Neuron (in vitro differentiated cells): Measurements from ENCODE around the gene ARHGAP19.
A peak's percentile ranks its signal among the peaks of the same experiment; 100 is the strongest.
"Not testable (repeated sequence)": the region's sequence is repeated elsewhere in the genome, so short reads cannot be mapped to it uniquely, and the experiment has no call there.

Source experiments
- H2AFZ ChIP-seq: one replicate; pipeline ENCODE4 v1.6.1; 2013; ENCODE audit warnings: low read depth, mild to moderate bottlenecking, inconsistent platforms, low read length, moderate library complexity
- H3K27me3 ChIP-seq: one replicate; pipeline ENCODE4 v1.6.1; 2013; ENCODE audit warnings: low read length; ENCODE audit not compliant: insufficient read depth
- H3K36me3 ChIP-seq: one replicate; pipeline ENCODE4 v1.6.1; 2013; ENCODE audit warnings: low read length; ENCODE audit not compliant: insufficient read depth
- H3K4me1 ChIP-seq: one replicate; pipeline ENCODE4 v1.6.1; 2013; ENCODE audit warnings: low read length; ENCODE audit not compliant: insufficient read depth
- H3K4me3 ChIP-seq: 2 replicates; pipeline ENCODE4 v1.5.1; 2013; ENCODE audit warnings: mild to moderate bottlenecking, low read length, moderate library complexity
- H3K9me3 ChIP-seq: one replicate; pipeline ENCODE4 v1.6.1; 2013; ENCODE audit warnings: low read length

The ARHGAP19 gene

DNA sequence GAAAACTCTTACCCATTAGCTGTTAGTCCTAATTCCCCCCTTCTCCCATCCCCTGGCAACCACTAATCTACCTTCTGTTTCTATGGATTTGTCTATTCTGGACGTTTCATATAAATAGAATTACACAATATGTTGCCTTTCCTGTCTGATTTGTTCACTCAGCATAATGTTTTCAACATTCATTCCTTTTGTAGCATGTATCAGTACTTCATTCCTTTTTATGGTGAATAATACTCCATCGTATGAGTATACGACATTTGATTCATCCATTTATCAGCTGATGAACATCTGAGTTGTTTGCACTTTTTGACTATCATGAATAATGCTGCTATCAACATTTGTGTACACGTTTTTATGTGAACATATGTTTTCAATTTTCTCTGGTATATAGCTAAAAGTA lies 22.2 kb upstream of the ARHGAP19 start:
- no peak overlapping the region for H3K4me3 ChIP-seq
- no peaks in the 10 kb centered on the region for H3K9me3 ChIP-seq
- H3K36me3 ChIP-seq: no peaks in the 10 kb centered on the region
- H3K4me1 ChIP-seq: peaks cover 3% of the 10 kb centered on the region
- H2AFZ ChIP-seq: no peak overlapping the region
- peaks cover 9% of the 10 kb centered on the region for H3K27me3 ChIP-seq

DNA sequence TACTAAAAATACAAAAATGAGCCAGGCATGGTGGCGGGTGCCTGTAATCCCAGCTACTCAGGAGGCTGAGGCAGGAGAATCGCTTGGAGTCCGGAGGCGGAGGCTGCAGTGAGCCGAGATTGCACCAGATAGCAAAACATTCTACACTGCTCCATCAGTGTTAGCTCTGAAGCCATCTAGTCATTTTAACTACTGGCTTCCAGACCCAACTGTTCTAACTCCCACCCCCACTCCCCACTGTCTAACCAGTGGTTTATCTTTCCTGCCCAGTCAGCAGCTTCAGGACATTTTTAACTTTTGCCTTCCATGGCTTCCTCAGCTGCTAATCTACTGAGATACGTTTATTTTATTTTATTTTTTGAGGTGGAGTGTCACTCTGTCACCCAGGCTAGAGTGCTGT lies 20.5 kb upstream of the ARHGAP19 start:
- Histone ChIP-seq H3K4me1 (no peaks in the 10 kb centered on the region), H3K36me3 (no peaks in the 10 kb centered on the region), H3K4me3 (no peak overlapping the region), H3K9me3 (no peaks in the 10 kb centered on the region), H3K27me3 (peaks cover 9% of the 10 kb centered on the region), H2AFZ (no peak overlapping the region)

DNA sequence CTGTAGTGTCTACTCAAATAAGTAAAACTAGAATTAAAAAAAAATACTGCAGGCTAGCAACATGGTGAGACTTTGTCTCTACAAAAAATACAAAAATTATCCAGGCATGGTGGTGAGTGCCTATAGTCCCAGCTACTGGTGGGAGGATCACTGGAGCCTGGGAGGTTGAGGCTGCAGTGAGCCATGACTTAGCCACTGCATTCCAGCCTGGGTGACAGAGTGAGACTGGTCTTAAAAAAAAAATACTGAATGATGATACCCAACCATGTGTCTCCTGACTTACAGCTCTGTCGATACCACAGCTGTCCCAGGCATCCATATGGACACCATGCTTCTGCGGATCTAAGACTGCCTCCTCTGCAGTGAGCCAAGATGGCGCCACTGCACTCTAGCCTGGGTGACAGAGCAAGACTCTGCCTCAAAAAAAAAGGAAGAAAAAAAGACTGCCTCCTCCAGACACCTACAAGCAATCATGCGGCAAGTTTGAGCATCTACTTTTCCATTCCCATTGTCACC lies 18.7 kb upstream of the ARHGAP19 start:
- H3K4me3 ChIP-seq: no peak overlapping the region
- H3K9me3 ChIP-seq: no peaks in the 10 kb centered on the region
- H3K27me3 ChIP-seq: peaks cover 12% of the 10 kb centered on the region
- H3K36me3 ChIP-seq: no peaks in the 10 kb centered on the region
- no peaks in the 10 kb centered on the region for H3K4me1 ChIP-seq
- H2AFZ ChIP-seq: no peak overlapping the region

DNA sequence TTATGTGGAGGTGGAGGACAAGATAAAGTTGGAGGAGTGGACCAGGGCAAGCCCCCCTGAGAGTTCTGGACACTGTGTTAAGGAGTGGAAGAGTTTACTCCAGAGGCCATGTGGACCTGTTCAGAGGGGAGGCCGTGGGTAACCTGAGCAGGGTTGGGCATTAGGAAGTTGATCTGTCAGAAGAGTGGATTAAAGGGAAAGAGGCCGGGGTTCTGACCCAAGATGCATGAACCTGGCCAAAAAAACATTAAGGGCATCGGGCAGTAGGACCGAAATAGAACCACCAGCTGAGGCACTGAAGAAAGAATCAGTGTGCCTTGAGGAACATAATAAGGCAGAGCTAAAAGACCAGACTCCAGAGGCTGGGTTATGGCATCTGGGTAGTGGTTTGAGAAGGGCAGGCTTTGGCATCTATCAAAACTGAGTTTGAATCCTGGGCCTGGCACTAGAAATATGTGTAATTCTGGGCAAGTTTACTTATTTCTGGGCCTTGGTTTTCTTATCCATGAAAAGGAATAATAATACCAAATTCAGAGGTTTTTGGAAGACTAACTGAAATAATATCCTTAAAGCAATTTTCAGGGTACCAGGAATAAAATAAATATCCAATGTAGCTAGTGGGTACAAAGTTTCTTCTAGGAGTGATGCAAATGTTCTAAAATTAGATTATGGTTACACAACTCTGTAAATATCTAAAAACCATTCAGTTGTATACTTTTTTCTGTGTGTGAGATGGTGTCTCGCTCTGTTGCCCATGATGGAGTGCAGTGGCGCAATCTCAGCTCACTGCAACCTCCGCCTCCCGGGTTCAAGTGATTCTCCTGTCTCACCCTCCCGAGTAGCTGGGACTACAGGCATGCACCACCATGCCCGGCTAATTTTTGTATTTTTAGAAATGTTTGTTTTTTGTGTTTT lies 15.7 kb upstream of the ARHGAP19 start:
- H3K27me3 ChIP-seq: peaks cover 5% of the 10 kb centered on the region
- H3K4me1 ChIP-seq: no peaks in the 10 kb centered on the region
- H3K4me3 ChIP-seq: no peak overlapping the region
- H3K36me3 ChIP-seq: no peaks in the 10 kb centered on the region
- H2AFZ ChIP-seq: no peak overlapping the region
- H3K9me3 ChIP-seq: no peaks in the 10 kb centered on the region

DNA sequence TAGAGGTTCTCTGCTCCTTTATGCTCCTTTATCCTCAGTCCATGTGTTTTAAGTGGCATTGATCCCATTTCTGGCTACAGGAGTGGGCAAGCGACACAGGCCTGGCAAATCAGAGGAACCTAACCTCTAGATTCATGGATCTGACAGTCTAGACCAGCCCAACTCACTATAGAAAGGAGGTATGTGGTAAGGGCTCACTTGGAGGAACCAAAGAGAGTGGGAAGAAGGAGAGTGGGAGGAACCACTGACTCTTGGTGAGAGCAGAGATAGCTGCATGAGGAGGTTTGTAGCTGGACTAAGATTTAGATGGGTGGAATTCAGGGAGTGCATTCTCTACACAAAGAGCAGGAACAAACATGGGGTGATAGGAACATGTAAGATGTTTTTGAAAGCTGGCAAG lies 15.0 kb upstream of the ARHGAP19 start:
- Histone ChIP-seq H3K4me3 (no peak overlapping the region), H3K27me3 (peaks cover 3% of the 10 kb centered on the region), H3K36me3 (no peaks in the 10 kb centered on the region), H3K9me3 (no peaks in the 10 kb centered on the region), H3K4me1 (no peaks in the 10 kb centered on the region), H2AFZ (no peak overlapping the region)

DNA sequence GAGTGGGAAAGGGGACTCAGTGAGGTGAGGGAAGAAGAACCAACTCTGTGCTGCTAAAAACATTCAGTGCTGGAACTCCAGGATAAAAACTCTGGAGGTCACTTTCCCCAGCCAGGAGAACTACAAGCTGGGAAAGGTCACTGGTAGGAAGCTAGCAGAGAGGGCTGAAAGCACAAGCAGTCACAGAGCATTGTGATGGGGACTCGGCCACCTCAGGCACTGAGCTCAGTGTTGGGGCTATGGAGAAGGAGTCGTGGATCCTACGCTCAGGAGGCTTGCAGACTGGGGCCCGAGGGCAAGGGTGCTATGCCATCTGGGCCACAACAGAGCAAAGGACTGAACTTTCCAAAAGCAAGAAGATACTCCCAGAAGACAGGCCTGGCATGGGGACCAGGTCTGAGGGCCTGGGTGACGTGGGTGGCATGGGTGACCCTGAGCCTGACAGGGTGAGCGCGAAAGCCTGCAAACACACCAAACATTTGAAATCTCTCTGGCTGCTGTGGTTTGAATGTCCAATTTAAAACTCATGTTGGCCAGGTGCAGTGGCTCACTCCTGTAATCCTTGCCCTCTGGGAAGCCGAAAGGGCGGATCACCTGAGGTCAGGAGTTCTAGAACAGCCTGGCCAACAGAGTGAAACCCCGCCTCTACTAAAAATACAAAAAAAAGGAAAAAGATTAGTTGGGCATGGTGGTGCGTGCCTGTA lies 9.8 kb upstream of the ARHGAP19 start:
- no peaks in the 10 kb centered on the region for H3K27me3 ChIP-seq
- H2AFZ ChIP-seq: no peak overlapping the region
- H3K9me3 ChIP-seq: no peaks in the 10 kb centered on the region
- no peaks in the 10 kb centered on the region for H3K36me3 ChIP-seq
- no peaks in the 10 kb centered on the region for H3K4me1 ChIP-seq
- H3K4me3 ChIP-seq: no peak overlapping the region

DNA sequence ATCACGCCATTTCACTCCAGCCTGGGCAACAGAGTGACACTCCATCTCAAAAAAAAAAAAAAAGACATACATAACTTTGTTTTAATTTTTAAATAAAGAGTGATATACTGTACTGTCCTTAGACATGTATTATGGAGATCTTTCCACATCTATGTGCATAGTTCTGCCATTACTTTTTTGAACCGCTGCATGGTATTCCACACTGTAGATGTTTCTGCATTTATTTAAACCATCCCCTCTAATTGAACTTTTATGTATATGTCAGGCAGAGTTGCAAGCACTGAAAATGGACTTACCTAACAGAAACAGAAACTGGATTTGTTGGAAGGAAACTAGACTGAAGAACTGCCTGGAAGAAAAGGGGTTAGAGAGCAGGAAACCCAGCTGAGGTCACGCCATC lies 8.5 kb upstream of the ARHGAP19 start:
- Histone ChIP-seq H2AFZ (no peak overlapping the region), H3K4me3 (no peak overlapping the region), H3K4me1 (no peaks in the 10 kb centered on the region), H3K36me3 (no peaks in the 10 kb centered on the region), H3K27me3 (no peaks in the 10 kb centered on the region), H3K9me3 (no peaks in the 10 kb centered on the region)

DNA sequence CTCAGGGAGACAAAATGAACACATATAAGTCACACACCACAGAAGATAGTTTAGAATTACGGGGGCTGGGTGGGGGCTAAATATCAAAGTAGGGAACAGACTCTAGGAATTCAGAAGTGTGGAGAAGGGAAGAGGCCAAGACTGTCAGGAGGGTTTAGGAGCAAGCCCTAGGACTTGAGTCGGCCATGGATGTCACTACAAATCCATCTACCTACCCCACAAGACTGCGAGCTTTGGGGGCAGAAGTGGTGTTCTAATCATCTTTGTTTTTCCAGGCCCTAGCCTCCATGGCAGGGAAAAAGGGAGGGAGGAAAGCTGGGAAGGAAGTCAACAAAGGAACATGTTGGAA lies 5.8 kb upstream of the ARHGAP19 start:
- Histone ChIP-seq H3K4me3 (no peak overlapping the region), H3K36me3 (no peaks in the 10 kb centered on the region), H3K9me3 (no peaks in the 10 kb centered on the region), H3K4me1 (no peaks in the 10 kb centered on the region), H3K27me3 (no peaks in the 10 kb centered on the region), H2AFZ (no peak overlapping the region)

DNA sequence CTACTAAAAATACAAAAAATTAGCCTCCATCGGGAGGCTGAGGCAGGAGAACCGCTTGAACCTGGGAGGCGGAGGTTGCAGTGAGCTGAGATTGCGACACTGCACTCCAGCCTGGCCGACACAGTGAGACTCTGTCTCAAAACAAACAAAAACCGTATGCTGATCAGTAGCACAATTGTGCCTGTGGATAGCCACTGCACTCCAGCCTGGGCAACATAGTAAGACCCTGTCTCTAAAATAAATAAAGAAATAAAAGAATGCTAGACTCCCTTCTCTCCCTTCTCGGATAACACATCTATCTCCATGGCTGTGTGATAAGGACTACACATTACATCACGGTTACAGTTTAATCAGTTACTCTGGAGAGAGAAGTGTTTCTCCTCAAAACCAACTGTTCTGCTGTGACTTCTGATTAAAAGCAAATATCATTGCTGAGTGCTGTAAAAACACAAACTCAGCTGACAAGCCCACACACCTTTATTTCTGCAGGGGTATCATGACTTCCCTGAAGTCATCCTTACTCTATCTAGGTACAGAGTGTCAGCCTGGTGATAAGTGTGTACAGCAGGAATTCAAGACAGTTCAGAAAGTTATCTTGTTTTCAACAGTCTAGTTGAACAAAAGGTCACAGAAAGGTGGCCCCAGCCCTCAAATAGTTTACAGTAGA lies 5.3 kb upstream of the ARHGAP19 start:
- Histone ChIP-seq H3K9me3 (no peaks in the 10 kb centered on the region), H3K4me1 (no peaks in the 10 kb centered on the region), H3K36me3 (no peaks in the 10 kb centered on the region), H3K27me3 (no peaks in the 10 kb centered on the region), H3K4me3 (no peak overlapping the region), H2AFZ (no peak overlapping the region)

DNA sequence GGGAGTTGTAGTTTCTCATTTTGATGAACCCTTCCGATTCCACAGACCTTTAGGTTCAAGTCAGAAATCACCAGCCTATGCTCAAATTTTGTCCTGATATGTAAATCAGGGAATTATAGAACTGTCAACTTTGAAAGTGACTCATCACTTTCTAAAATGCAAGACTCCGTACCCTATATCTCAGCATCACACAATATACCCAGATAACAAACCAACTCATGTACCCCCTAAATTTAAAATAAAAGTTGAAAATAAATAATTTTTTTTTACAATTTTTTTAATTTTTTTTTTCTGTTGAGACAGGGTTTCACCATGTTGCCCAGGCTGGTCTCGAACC lies 393 bp upstream of the ARHGAP19 start:
- Histone ChIP-seq H3K36me3 (no peaks in the 10 kb centered on the region), H3K4me1 (no peaks in the 10 kb centered on the region), H3K4me3 (peak overlapping the region; percentile 23), H2AFZ (no peak overlapping the region), H3K27me3 (no peaks in the 10 kb centered on the region), H3K9me3 (no peaks in the 10 kb centered on the region)

DNA sequence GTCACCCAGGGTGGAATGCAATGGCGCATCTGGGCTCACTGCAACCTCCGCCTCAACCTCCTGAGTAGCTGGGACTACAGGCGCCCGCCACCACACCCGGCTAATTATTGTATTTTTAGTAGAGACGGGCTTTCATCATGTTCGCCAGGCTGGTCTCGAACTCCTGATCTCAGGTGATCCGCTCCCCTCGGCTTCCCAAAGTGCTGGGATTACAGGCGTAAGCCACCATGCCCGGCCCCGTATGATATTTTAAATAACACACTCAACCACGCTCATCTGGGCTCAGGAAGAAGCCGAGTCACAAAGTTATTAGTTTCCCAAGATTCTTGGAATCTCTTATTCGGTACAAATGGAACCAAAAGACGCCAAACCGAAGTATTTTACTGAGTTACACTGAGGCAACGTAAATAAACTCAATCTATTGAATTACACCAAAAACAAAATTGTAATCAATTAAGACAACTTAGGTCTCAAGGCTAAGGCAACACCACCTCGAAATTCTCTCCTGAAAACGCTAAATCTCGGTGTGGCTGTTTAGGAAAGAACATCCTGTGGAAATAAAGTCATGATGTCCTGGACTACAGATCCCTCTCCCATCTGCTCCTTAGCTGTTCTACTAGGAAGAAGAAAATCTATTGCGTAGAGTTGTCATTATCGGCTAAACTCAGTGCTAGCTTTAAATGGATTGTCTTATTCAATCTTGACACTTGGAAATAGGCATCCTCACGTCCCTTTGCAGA lies 910 bp downstream of the ARHGAP19 start:
- H3K27me3 ChIP-seq: no peaks in the 10 kb centered on the region
- peaks cover under 1% of the 10 kb centered on the region for H3K36me3 ChIP-seq
- H2AFZ ChIP-seq: peak overlapping the region; percentile 42
- no peaks in the 10 kb centered on the region for H3K4me1 ChIP-seq
- no peaks in the 10 kb centered on the region for H3K9me3 ChIP-seq
- H3K4me3 ChIP-seq: peak overlapping the region; percentile 61

DNA sequence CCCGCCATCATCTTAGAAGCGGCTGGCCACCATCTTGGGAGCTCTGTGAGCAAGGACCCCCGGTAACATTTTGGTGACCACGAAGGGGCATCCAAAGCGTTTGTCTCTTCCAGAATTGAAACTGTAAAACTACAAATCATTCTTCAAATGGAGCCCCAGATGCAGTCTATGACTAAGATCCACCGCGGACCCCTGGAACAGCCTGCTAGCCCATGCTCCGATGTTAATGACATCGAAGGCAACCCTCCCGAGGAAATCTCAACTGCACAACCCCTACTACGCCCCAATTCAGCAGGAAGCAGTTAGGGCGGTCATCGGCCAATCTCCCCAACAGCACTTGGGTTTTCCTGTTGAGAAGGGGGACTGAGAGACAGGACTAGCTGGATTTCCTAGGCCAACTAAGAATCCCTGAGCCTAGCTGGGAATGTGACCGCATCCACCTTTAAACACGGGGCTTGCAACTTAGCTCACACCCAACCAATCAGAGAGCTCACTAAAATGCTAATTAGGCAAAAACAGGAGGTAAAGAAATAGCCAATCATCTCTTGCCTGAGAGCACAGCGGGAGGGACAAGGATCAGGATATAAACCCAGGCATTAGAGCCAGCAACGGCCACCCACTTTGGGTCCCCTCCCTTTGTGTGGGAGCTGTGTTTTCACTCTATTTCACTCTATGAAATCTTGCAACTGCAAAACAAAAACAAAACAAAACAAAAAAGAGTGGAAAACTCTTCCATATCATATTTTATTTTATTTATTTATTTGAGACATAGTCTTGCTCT lies 1.7 kb downstream of the ARHGAP19 start:
- H3K9me3 ChIP-seq, H3K36me3 ChIP-seq, H3K27me3 ChIP-seq, H3K4me1 ChIP-seq, H2AFZ ChIP-seq: not testable (repeated sequence)
- peak overlapping the region; percentile 61 for H3K4me3 ChIP-seq
